Choroid plexus epithelial cell (primary cell): ENCODE data around the gene WDR12.
"Not testable (repeated sequence)": the region's sequence is repeated elsewhere in the genome, so short reads cannot be mapped to it uniquely, and the experiment has no call there.

Source experiments
- DNase-seq: peaks from one replicate; pipeline ENCODE4 v3.0.0-alpha.2; 2010; ENCODE audit warnings: low read depth
- H3K4me3 ChIP-seq: 2 replicates; pipeline ENCODE4 v1.5.1; 2011; ENCODE audit warnings: low read depth, mild to moderate bottlenecking, control low read depth, low read length, moderate library complexity
- TF ChIP-seq, protein P1 (sequence below): conservative IDR thresholded peaks from 2 replicates; pipeline ENCODE4 v1.5.1; 2011; ENCODE audit warnings: low read depth, mild to moderate bottlenecking, control low read depth, inconsistent platforms, low read length, moderate library complexity

The WDR12 gene

DNA sequence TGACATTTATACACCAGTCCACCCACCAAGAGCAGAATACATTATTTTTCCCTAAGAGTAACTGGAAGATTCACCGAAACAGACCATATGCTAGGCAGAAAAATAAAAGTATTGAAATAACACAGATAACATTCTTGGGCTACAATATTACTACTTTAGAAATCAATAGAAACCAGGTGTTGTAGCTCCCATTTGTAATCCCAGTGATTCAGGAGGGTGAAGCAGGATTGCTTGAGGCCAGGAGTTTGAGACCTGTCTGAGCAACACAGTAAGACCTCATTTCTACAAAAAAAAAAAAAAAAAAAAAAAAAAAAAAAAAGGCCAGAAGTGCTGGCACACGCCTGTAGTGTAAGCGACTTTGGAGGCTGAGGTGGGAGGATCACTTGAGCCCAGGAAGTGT, 49.5 kb downstream of the WDR12 start:
- DNase-seq, result no peak
- TF ChIP-seq, protein P1, sequence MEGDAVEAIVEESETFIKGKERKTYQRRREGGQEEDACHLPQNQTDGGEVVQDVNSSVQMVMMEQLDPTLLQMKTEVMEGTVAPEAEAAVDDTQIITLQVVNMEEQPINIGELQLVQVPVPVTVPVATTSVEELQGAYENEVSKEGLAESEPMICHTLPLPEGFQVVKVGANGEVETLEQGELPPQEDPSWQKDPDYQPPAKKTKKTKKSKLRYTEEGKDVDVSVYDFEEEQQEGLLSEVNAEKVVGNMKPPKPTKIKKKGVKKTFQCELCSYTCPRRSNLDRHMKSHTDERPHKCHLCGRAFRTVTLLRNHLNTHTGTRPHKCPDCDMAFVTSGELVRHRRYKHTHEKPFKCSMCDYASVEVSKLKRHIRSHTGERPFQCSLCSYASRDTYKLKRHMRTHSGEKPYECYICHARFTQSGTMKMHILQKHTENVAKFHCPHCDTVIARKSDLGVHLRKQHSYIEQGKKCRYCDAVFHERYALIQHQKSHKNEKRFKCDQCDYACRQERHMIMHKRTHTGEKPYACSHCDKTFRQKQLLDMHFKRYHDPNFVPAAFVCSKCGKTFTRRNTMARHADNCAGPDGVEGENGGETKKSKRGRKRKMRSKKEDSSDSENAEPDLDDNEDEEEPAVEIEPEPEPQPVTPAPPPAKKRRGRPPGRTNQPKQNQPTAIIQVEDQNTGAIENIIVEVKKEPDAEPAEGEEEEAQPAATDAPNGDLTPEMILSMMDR, result no peak
- H3K4me3 ChIP-seq, result no peak overlapping the region

GRCh38 chr2:202858601-202859000, 52.9 kb downstream of the WDR12 start:
- no peak for DNase-seq
- TF ChIP-seq, protein P1, result no peak
- no peak overlapping the region for H3K4me3 ChIP-seq

DNA sequence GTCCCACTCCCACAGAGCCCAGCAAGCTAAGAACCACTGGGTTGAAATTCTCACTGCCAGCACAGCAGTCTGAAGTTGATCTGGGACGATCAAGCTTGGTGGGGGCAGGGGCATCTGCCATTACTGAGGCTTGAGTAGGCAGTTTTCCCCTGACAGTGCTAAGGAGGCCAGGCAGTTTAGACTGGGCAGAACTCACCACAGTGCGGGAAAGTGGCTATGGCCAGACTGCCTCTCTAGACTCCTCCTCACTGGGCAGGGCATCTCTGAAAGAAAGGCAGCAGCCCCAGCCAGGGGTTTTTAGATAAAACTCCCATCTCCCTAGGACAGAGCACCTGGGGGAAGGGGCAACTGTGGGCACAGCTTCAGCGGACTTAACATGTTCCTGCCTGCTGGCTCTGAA, 62.1 kb downstream of the WDR12 start:
- not testable (repeated sequence) for H3K4me3 ChIP-seq
- peak; percentile 6 for DNase-seq

DNA sequence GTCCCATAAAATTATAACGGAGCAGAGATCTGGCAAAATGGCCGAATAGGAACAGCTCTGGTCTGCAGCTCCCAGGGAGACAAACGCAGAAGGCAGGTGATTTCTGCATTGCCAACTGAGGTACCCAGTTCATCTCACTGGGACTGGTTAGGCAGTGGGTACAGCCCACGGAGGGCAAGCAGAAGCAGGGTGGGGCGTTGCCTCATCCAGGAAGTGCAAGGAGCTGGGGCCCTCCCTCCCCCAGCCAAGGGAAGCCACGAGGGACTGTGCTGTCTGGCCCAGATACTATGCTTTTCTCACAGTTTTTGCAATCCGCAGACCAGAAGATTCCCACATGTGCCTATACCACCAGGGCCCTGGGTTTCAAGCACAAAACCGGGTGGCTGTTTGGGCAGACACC, 62.7 kb downstream of the WDR12 start:
- H3K4me3 ChIP-seq, result no peak overlapping the region
- TF ChIP-seq, protein P1, result no peak
- peak; percentile 15 for DNase-seq

GRCh38 chr2:202847693-202848524, 63.6 kb downstream of the WDR12 start:
- TF ChIP-seq, protein P1, result no peak
- DNase-seq, result no peak
- H3K4me3 ChIP-seq, result no peak overlapping the region

DNA sequence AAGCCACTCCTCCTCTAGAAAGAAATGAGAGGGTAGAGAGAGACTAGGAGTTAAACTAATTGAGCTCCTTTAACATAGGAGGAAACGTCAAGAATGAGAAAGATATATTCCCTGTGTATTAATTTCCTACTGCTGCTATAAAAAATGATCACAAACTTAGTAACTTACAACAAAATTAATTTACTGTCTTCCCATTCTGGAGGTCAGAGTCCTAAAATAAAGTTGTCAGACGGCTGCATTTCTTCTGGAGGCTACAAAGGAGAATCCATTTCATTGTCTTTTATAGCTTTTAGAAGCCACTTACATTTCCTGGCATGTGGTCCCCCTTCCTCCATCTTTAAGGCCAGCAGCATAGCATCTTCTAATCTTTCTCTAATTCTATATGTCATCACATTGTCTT, 66.8 kb downstream of the WDR12 start:
- H3K4me3 ChIP-seq, result no peak overlapping the region
- DNase-seq, result no peak
- TF ChIP-seq, protein P1, result no peak

GRCh38 chr2:202842690-202843089, 68.8 kb downstream of the WDR12 start:
- H3K4me3 ChIP-seq, result no peak overlapping the region
- TF ChIP-seq, protein P1, result no peak

More at GRCh38 chr2:202842690-202843089, 68.8 kb downstream of the WDR12 start:
- DNase-seq, result no peak
